B cell (primary cell): ENCODE measurements around the gene SMAD9. TPM values are rescaled to one million over a fixed set of nuclear protein-coding genes. Genes with fewer than 3 reads are reported as not detected.

Experiments used
- ATAC-seq: fragments of 200-7000 bp; cut with Tn5 transposase; one replicate; pipeline ENCODE4 v1.10.0; 2021; ENCODE audit warnings: low read depth, mild to moderate bottlenecking, moderate number of reproducible peaks, moderate library complexity
- CTCF ChIA-PET: fragments of 350-600 bp; sonication (Branson Sonifier 250); formaldehyde crosslinking; loops from one replicate; lab custom pipeline; 2021; ENCODE audit warnings: antibody characterized with exemption, inconsistent platforms; lab: Charles Lee
- POLR2A ChIA-PET: fragments of 350-600 bp; sonication (Branson Sonifier 250); formaldehyde crosslinking; loops from one replicate; lab custom pipeline; 2021; ENCODE audit warnings: antibody characterized with exemption; lab: Charles Lee
- DNase-seq: peaks from one replicate; pipeline ENCODE4 v3.0.0; 2013
- H2AFZ ChIP-seq: 2 replicates; pipeline ENCODE4 v1.6.1; 2012; ENCODE audit warnings: mild to moderate bottlenecking, low read depth, low read length; ENCODE audit not compliant: insufficient read depth, poor library complexity, severe bottlenecking
- H3K27ac ChIP-seq, 2 donors: 1 replicate in 1 of 2; 2 replicates in 1 of 2; pipeline ENCODE4 v1.5.1; 2012 to 2013; ENCODE audit warnings: low read length in 2 of 2, mild to moderate bottlenecking in 2 of 2, moderate library complexity in 1 of 2
- H3K27me3 ChIP-seq, 4 experiments: fragments of 200-600 bp in 1 of 4; sonication (generic) in 1 of 4; replicated peaks in 1 of 4; 1 replicate in 2 of 4; 2 replicates in 2 of 4; pipeline versions ENCODE4 v1.6.1 to v1.7.0; 2013 to 2016; ENCODE audit warnings: low read length in 3 of 4, mild to moderate bottlenecking in 2 of 4, mixed read lengths in 1 of 4, moderate library complexity in 1 of 4; ENCODE audit not compliant: insufficient read depth in 4 of 4, control insufficient read depth in 3 of 4; ENCODE audit errors: control extremely low read depth in 1 of 4
- H3K36me3 ChIP-seq, 2 experiments: replicated peaks in 1 of 2; 1 replicate in 1 of 2; 2 replicates in 1 of 2; pipeline versions ENCODE4 v1.6.1 to v1.7.1; 2013; ENCODE audit warnings: low read length in 1 of 2; ENCODE audit not compliant: insufficient read depth in 2 of 2, control insufficient read depth in 1 of 2; ENCODE audit errors: control extremely low read depth in 1 of 2, extremely low read depth in 1 of 2
- H3K4me1 ChIP-seq, 2 donors: fragments of 200-600 bp in 1 of 2; sonication (generic) in 1 of 2; 1 replicate in 1 of 2; 2 replicates in 1 of 2; pipeline versions ENCODE4 v1.5.1 to v1.6.1; 2013 to 2017; ENCODE audit warnings: low read length in 2 of 2; ENCODE audit not compliant: control insufficient read depth in 2 of 2, insufficient read depth in 2 of 2
- H3K4me2 ChIP-seq: replicated peaks from 2 replicates; pipeline ENCODE3; 2012; ENCODE audit warnings: mild to moderate bottlenecking, low read depth, low read length; ENCODE audit not compliant: poor library complexity, severe bottlenecking
- H3K4me3 ChIP-seq, 5 experiments: fragments of 200-600 bp in 1 of 5; sonication (generic) in 1 of 5; 1 replicate in 3 of 5; 2 replicates in 2 of 5; pipeline versions ENCODE4 v1.5.1 to v1.7.0; 2011 to 2016; ENCODE audit warnings: low read length in 4 of 5, mild to moderate bottlenecking in 4 of 5, low read depth in 2 of 5, control low read depth in 1 of 5, moderate library complexity in 1 of 5; ENCODE audit not compliant: insufficient read depth in 1 of 5; ENCODE audit errors: control extremely low read depth in 1 of 5, extremely low read depth in 1 of 5
- H3K79me2 ChIP-seq: fragments of 200-600 bp; sonication (generic); one replicate; pipeline ENCODE4 v1.6.0; 2016; ENCODE audit warnings: low read length; ENCODE audit not compliant: control insufficient read depth, insufficient read depth
- H3K9ac ChIP-seq: fragments of 200-600 bp; sonication (generic); 2 replicates; pipeline ENCODE4 v1.6.1; 2017; ENCODE audit warnings: mild to moderate bottlenecking, low read length, moderate library complexity
- H3K9me3 ChIP-seq, 3 donors: one replicate each; pipeline versions ENCODE4 v1.6.1 to v1.7.1; 2013; ENCODE audit warnings: low read length in 2 of 3; ENCODE audit not compliant: control insufficient read depth in 2 of 3, insufficient read depth in 1 of 3; ENCODE audit errors: control extremely low read depth in 1 of 3
- H4K20me1 ChIP-seq: 2 replicates; pipeline ENCODE4 v1.6.0; 2012; ENCODE audit warnings: mild to moderate bottlenecking, low read length; ENCODE audit not compliant: insufficient read depth, control insufficient read depth, poor library complexity, severe bottlenecking
- H3K27ac Mint-ChIP-seq: one replicate; pipeline ENCODE4 v1.8.0; 2021; ENCODE audit warnings: mixed read lengths
- H3K27me3 Mint-ChIP-seq: one replicate; pipeline ENCODE4 v1.8.0; 2021; ENCODE audit warnings: mixed read lengths
- H3K4me1 Mint-ChIP-seq: one replicate; pipeline ENCODE4 v1.8.0; 2021; ENCODE audit warnings: mixed read lengths
- H3K4me3 Mint-ChIP-seq: one replicate; pipeline ENCODE4 v1.8.0; 2021; ENCODE audit warnings: mixed read lengths
- H3K9me3 Mint-ChIP-seq: one replicate; pipeline ENCODE4 v1.8.0; 2022; ENCODE audit warnings: mixed read lengths; ENCODE audit not compliant: insufficient read depth
- EZH2 ChIP-seq: IDR thresholded peaks from 2 replicates; pipeline ENCODE4 v1.6.1; 2012; ENCODE audit warnings: borderline replicate concordance, low read depth, mild to moderate bottlenecking, moderate library complexity, low read length; ENCODE audit not compliant: insufficient read depth, poor library complexity, severe bottlenecking
- WGBS: methylation state at CpG from one replicate; pipeline ENCODE4 v1.1.5; 2013; ENCODE audit warnings: missing lambda C conversion rate; ENCODE audit not compliant: insufficient coverage; 5-methylcytosine and 5-hydroxymethylcytosine counted together
- intact Hi-C: fragments of 100-400 bp; cut with micrococcal nuclease; formaldehyde crosslinking; loops from one replicate; pipeline ENCODE4 v1.10.0; 2022
- polyA plus RNA-seq: library from polyadenylated mRNA; depleted of rRNA; stranded (reverse); fragments of >200 nt; gene quantifications from 2 replicates; pipeline ENCODE4 v1.2.3, GENCODE V29; 2012
- total RNA-seq, 2 donors: library from RNA; stranded (reverse); fragments of 120-200 nt in 1 of 2; gene quantifications; 1 replicate in 1 of 2; 2 replicates in 1 of 2; pipeline versions ENCODE4 v1.2.3 to v1.2.4, GENCODE V29; 2013 to 2022
- TF ChIP-seq, protein P1 (sequence below): fragments of 200-600 bp; IDR thresholded peaks from one replicate; pipeline ENCODE4 v1.8.0; 2022; ENCODE audit warnings: antibody characterized with exemption, mild to moderate bottlenecking

The SMAD9 gene
- total and polyA plus RNA-seq, 2 donors (not counting 1 experiment from before 2014, with no cell fraction given): not detected

- Histone ChIP-seq H3K9ac (no peak overlapping the region), H3K4me1 (no peaks in the 10 kb centered on the region), H3K79me2 (no peaks in the 10 kb centered on the region), H3K27me3 (no peaks in the 10 kb centered on the region), H3K9me3 (no peaks in the 10 kb centered on the region), H4K20me1 (no peaks in the 10 kb centered on the region), H3K4me3 (no peak overlapping the region), H2AFZ (no peak overlapping the region), H3K27ac (no peak overlapping the region), H3K36me3 (no peaks in the 10 kb centered on the region), H3K4me2 (no peak overlapping the region)
- Mint-ChIP-seq H3K4me1 (no peaks in the 10 kb centered on the region), H3K4me3 (no peak overlapping the region), H3K9me3 (no peaks in the 10 kb centered on the region), H3K27ac (no peak overlapping the region), H3K27me3 (peaks cover 33% of the 10 kb centered on the region)
- no peak for ATAC-seq
- intact Hi-C loops: no loop called here
- no peak for TF ChIP-seq EZH2
- TF ChIP-seq, protein P1, sequence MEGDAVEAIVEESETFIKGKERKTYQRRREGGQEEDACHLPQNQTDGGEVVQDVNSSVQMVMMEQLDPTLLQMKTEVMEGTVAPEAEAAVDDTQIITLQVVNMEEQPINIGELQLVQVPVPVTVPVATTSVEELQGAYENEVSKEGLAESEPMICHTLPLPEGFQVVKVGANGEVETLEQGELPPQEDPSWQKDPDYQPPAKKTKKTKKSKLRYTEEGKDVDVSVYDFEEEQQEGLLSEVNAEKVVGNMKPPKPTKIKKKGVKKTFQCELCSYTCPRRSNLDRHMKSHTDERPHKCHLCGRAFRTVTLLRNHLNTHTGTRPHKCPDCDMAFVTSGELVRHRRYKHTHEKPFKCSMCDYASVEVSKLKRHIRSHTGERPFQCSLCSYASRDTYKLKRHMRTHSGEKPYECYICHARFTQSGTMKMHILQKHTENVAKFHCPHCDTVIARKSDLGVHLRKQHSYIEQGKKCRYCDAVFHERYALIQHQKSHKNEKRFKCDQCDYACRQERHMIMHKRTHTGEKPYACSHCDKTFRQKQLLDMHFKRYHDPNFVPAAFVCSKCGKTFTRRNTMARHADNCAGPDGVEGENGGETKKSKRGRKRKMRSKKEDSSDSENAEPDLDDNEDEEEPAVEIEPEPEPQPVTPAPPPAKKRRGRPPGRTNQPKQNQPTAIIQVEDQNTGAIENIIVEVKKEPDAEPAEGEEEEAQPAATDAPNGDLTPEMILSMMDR: no peak
- 100% methylated on average over 1 of the region's 5 CpGs for WGBS
- ChIA-PET CTCF (no interaction called here), POLR2A (no interaction called here)
- DNase-seq: no peak
These were observed 14.1 kb downstream of the SMAD9 start for GRCh38 chr13:36905944-36906343.

- ChIA-PET POLR2A (no interaction called here), CTCF (no interaction called here)
- H3K9ac ChIP-seq: no peak overlapping the region
- no peaks in the 10 kb centered on the region for H3K4me1 ChIP-seq
- H3K27me3 ChIP-seq: no peaks in the 10 kb centered on the region
- ATAC-seq: no peak
- no peaks in the 10 kb centered on the region for H3K9me3 ChIP-seq
- H3K4me3 ChIP-seq: no peak overlapping the region
- H4K20me1 ChIP-seq: no peaks in the 10 kb centered on the region
- no peak overlapping the region for H2AFZ ChIP-seq
- H3K79me2 ChIP-seq: no peaks in the 10 kb centered on the region
- no peaks in the 10 kb centered on the region for H3K36me3 ChIP-seq
- no peak overlapping the region for H3K4me2 ChIP-seq
- H3K27ac ChIP-seq: no peak overlapping the region
- Mint-ChIP-seq H3K27ac (no peak overlapping the region), H3K4me3 (no peak overlapping the region), H3K4me1 (no peaks in the 10 kb centered on the region), H3K27me3 (peaks cover 39% of the 10 kb centered on the region), H3K9me3 (no peaks in the 10 kb centered on the region)
- intact Hi-C loops: no loop called here
- no peak for TF ChIP-seq EZH2
- TF ChIP-seq, protein P1: no peak
- 100% methylated on average over 5 of the region's 8 CpGs for WGBS
- DNase-seq: no peak
These were observed 16.0 kb downstream of the SMAD9 start for GRCh38 chr13:36903925-36904595.
